Measurements from ENCODE around the gene GJD3.
"Not testable (repeated sequence)": the region's sequence is repeated elsewhere in the genome, so short reads cannot be mapped to it uniquely, and the experiment has no call there.

GRCh38 chr17:40414312-40414711 is 49.8 kb upstream of the GJD3 start:
- TF ChIP-seq CTCF (conservative IDR thresholded peaks at IDR 0.05 in 1 of 2, IDR thresholded peaks at IDR 0.05 in 1 of 2; ENCODE audit: extremely low read depth in 1 of 2, insufficient read depth in 1 of 2, low read depth in 1 of 2, low read length in 2 of 2); EZH2 (IDR thresholded peaks at IDR 0.05; ENCODE audit: borderline replicate concordance, low read length): not testable (repeated sequence)

Measured in mammary epithelial cell (primary cell).